H9 (cell line): ENCODE results near the gene GABBR2. TPM values are rescaled to one million over a fixed set of nuclear protein-coding genes. Genes with fewer than 3 reads are reported as not detected.

Source experiments
- DNase-seq: peaks from one replicate; pipeline ENCODE4 v3.0.0-alpha.2; 2017
- H2AFZ ChIP-seq: one replicate; pipeline ENCODE4 v1.6.1; 2013; ENCODE audit warnings: mild to moderate bottlenecking, low read length, control low read depth, moderate library complexity
- H2AK5ac ChIP-seq: 2 replicates; pipeline ENCODE4 v1.6.1; 2013; ENCODE audit warnings: low read length, control low read depth, mixed read lengths; ENCODE audit not compliant: insufficient read length
- H2BK120ac ChIP-seq: one replicate; pipeline ENCODE4 v1.6.1; 2013; ENCODE audit warnings: low read depth, mild to moderate bottlenecking, low read length, control low read depth, inconsistent platforms; ENCODE audit not compliant: poor library complexity, severe bottlenecking
- H2BK12ac ChIP-seq: 2 replicates; pipeline ENCODE4 v1.6.1; 2013; ENCODE audit warnings: low read length, control low read depth, mixed read lengths, low read depth; ENCODE audit not compliant: insufficient read length
- H2BK15ac ChIP-seq: 2 replicates; pipeline ENCODE4 v1.6.1; 2013; ENCODE audit warnings: low read depth, low read length, control low read depth
- H2BK20ac ChIP-seq: one replicate; pipeline ENCODE4 v1.6.1; 2013; ENCODE audit warnings: low read depth, mild to moderate bottlenecking, low read length, control low read depth, inconsistent platforms; ENCODE audit not compliant: poor library complexity, severe bottlenecking
- H2BK5ac ChIP-seq: 2 replicates; pipeline ENCODE4 v1.6.1; 2013; ENCODE audit warnings: low read length, control low read depth, mixed read lengths; ENCODE audit not compliant: insufficient read length
- H3K14ac ChIP-seq: 2 replicates; pipeline ENCODE4 v1.6.1; 2013; ENCODE audit warnings: low read length, control low read depth; ENCODE audit not compliant: insufficient read depth
- H3K18ac ChIP-seq: 2 replicates; pipeline ENCODE4 v1.6.1; 2013; ENCODE audit warnings: low read depth, mild to moderate bottlenecking, mixed read lengths, low read length, control low read depth; ENCODE audit not compliant: insufficient read length
- H3K23ac ChIP-seq: 2 replicates; pipeline ENCODE4 v1.6.1; 2013; ENCODE audit warnings: low read length, control low read depth, mixed read lengths, low read depth; ENCODE audit not compliant: insufficient read length
- H3K23me2 ChIP-seq: 2 replicates; pipeline ENCODE4 v1.6.1; 2013; ENCODE audit warnings: low read depth, mild to moderate bottlenecking, mixed read lengths, low read length, control low read depth; ENCODE audit not compliant: insufficient read length, poor library complexity, severe bottlenecking
- H3K27ac ChIP-seq: 2 replicates; pipeline ENCODE4 v1.5.1; 2013; ENCODE audit warnings: low read length, control low read depth, mixed read lengths, low read depth; ENCODE audit not compliant: insufficient read length
- H3K27me3 ChIP-seq: 2 replicates; pipeline ENCODE4 v1.6.1; 2013; ENCODE audit warnings: low read length, control low read depth, inconsistent platforms; ENCODE audit not compliant: insufficient read depth
- H3K4ac ChIP-seq: 2 replicates; pipeline ENCODE4 v1.6.1; 2013; ENCODE audit warnings: low read depth, mild to moderate bottlenecking, control low read depth, inconsistent platforms, low read length, moderate library complexity
- H3K4me1 ChIP-seq: 2 replicates; pipeline ENCODE4 v1.6.1; 2013; ENCODE audit warnings: low read length, control low read depth, inconsistent platforms; ENCODE audit not compliant: insufficient read depth
- H3K4me2 ChIP-seq: 2 replicates; pipeline ENCODE4 v1.6.1; 2013; ENCODE audit warnings: low read length, control low read depth, mixed read lengths; ENCODE audit not compliant: insufficient read length, insufficient read depth
- H3K56ac ChIP-seq: 2 replicates; pipeline ENCODE4 v1.6.1; 2013; ENCODE audit warnings: low read depth, mild to moderate bottlenecking, mixed read lengths, low read length, control low read depth; ENCODE audit not compliant: insufficient read length
- H3K79me1 ChIP-seq: 2 replicates; pipeline ENCODE4 v1.6.1; 2013; ENCODE audit warnings: low read depth, mild to moderate bottlenecking, moderate library complexity, low read length, control low read depth, inconsistent platforms; ENCODE audit not compliant: insufficient read depth, poor library complexity, severe bottlenecking
- H3K79me2 ChIP-seq: 2 replicates; pipeline ENCODE4 v1.6.1; 2013; ENCODE audit warnings: low read length, control low read depth, inconsistent platforms; ENCODE audit not compliant: insufficient read depth
- H3K9ac ChIP-seq: 2 replicates; pipeline ENCODE4 v1.6.1; 2013; ENCODE audit warnings: low read length, control low read depth, mixed read lengths; ENCODE audit not compliant: insufficient read length; ENCODE audit errors: extremely low read depth
- H3K9me3 ChIP-seq: one replicate; pipeline ENCODE4 v1.6.1; 2013; ENCODE audit warnings: low read depth, low read length, inconsistent platforms; ENCODE audit not compliant: control insufficient read depth
- H3T11ph ChIP-seq: one replicate; pipeline ENCODE4 v1.6.1; 2013; ENCODE audit warnings: mild to moderate bottlenecking, low read length, control low read depth, inconsistent platforms
- H4K20me1 ChIP-seq: one replicate; pipeline ENCODE4 v1.6.1; 2013; ENCODE audit not compliant: control insufficient read depth, insufficient read length, insufficient read depth
- H4K5ac ChIP-seq: 2 replicates; pipeline ENCODE4 v1.6.1; 2013; ENCODE audit warnings: low read depth, mild to moderate bottlenecking, mixed read lengths, low read length, control low read depth; ENCODE audit not compliant: insufficient read length
- H4K8ac ChIP-seq: replicated peaks from 2 replicates; pipeline ENCODE4 v1.6.1; 2013; ENCODE audit warnings: low read length, control low read depth, mixed read lengths, low read depth; ENCODE audit not compliant: insufficient read length
- H4K91ac ChIP-seq: 2 replicates; pipeline ENCODE4 v1.6.1; 2013; ENCODE audit warnings: low read depth, mild to moderate bottlenecking, moderate library complexity, mixed read lengths, low read length, control low read depth; ENCODE audit not compliant: insufficient read length
- H3K27ac Mint-ChIP-seq, 3 experiments: 2 replicates in 2 of 3; 3 replicates in 1 of 3; pipeline ENCODE4 v1.8.0; 2020 to 2021; ENCODE audit warnings: mixed read lengths in 3 of 3, mild to moderate bottlenecking in 1 of 3, moderate library complexity in 1 of 3
- H3K27me3 Mint-ChIP-seq: 2 replicates; pipeline ENCODE4 v1.8.0; 2021; ENCODE audit warnings: low read depth, mild to moderate bottlenecking, moderate library complexity, mixed read lengths
- H3K36me3 Mint-ChIP-seq, 3 experiments: 2 replicates in 2 of 3; 3 replicates in 1 of 3; pipeline ENCODE4 v1.8.0; 2020 to 2021; ENCODE audit warnings: low read depth in 3 of 3, mixed read lengths in 3 of 3; ENCODE audit not compliant: insufficient read depth in 1 of 3
- H3K4me1 Mint-ChIP-seq, 2 experiments: 2 replicates each; pipeline ENCODE4 v1.8.0; 2020; ENCODE audit warnings: mixed read lengths in 2 of 2
- H3K4me3 Mint-ChIP-seq, 2 experiments: 2 replicates in 1 of 2; 3 replicates in 1 of 2; pipeline ENCODE4 v1.8.0; 2020 to 2021; ENCODE audit warnings: mild to moderate bottlenecking in 2 of 2, mixed read lengths in 2 of 2, moderate library complexity in 1 of 2
- H3K9me3 Mint-ChIP-seq, 2 experiments: 2 replicates in 1 of 2; 3 replicates in 1 of 2; pipeline ENCODE4 v1.8.0; 2020; ENCODE audit warnings: mild to moderate bottlenecking in 2 of 2, mixed read lengths in 2 of 2, moderate library complexity in 1 of 2
- CTCF ChIP-seq: fragments of 200-600 bp; sonication (generic); conservative IDR thresholded peaks from 3 replicates; pipeline ENCODE4 v1.8.0; 2021; ENCODE audit warnings: antibody characterized with exemption, mild to moderate bottlenecking
- WGBS: extraction: QIAGEN DNeasy Blood & Tissue Kit; methylation state at CpG from one replicate; pipeline ENCODE4 v1.1.7; 2013; ENCODE audit warnings: missing lambda C conversion rate, low lambda C conversion rate, mixed read lengths; ENCODE audit not compliant: insufficient read length; ENCODE audit errors: extremely low coverage; 5-methylcytosine and 5-hydroxymethylcytosine counted together
- total RNA-seq: library from RNA; stranded (reverse); gene quantifications from 2 replicates; pipeline ENCODE4 v1.2.1, GENCODE V29; 2021

Gene GABBR2
- total RNA-seq, 1 experiment from 2014 or later: 0.66 TPM

GRCh38 chr9:98640394-98640793 is 68.3 kb downstream of the GABBR2 start:
- TF ChIP-seq CTCF: no peak
- Histone ChIP-seq H3K23me2 (no peaks in the 10 kb centered on the region), H2AK5ac (no peak overlapping the region), H3K18ac (no peak overlapping the region), H3K23ac (no peak overlapping the region), H4K8ac (no peak overlapping the region), H3T11ph (no peak overlapping the region), H3K27me3 (no peaks in the 10 kb centered on the region), H4K5ac (no peak overlapping the region), H3K27ac (no peak overlapping the region), H3K79me2 (no peaks in the 10 kb centered on the region), H2BK15ac (no peak overlapping the region), H3K4me2 (no peak overlapping the region), H4K20me1 (no peaks in the 10 kb centered on the region), H3K4ac (no peak overlapping the region), H2BK5ac (no peak overlapping the region), H3K79me1 (no peaks in the 10 kb centered on the region), H2BK120ac (peak overlapping the region; percentile 12), H3K56ac (no peak overlapping the region), H2BK12ac (no peak overlapping the region), H2AFZ (no peak overlapping the region), H3K4me1 (no peaks in the 10 kb centered on the region; the same call in 1 of the 2 replicates), H3K9ac (no peak overlapping the region), H2BK20ac (no peak overlapping the region), H3K9me3 (no peaks in the 10 kb centered on the region), H3K14ac (no peak overlapping the region), H4K91ac (no peak overlapping the region)
- Mint-ChIP-seq H3K4me3 (no peak overlapping the region), H3K9me3 (peaks cover 4 to 10% of the 10 kb centered on the region in 2 experiments; a peak in 4 of 5 replicates), H3K36me3 (0 out of 7 replicates have a peak, but pooled peaks cover 0 to 8% (median 0%) of the 10 kb centered on the region in 3 experiments), H3K27ac (no peak overlapping the region), H3K27me3 (peaks cover 11% of the 10 kb centered on the region), H3K4me1 (peaks cover 9 to 13% of the 10 kb centered on the region in 2 experiments)
- DNase-seq: no peak
- no CpG with 5 or more reads among the region's 3 CpGs for WGBS
